Measurements from ENCODE around the gene RNLS. TPM values are rescaled to one million over a fixed set of nuclear protein-coding genes. Genes with fewer than 3 reads are reported as not detected.

Gene RNLS
- total and polyA plus RNA-seq, 2 of the 8 experiments (the other 6 are each of a cell fraction or from before 2014, with no cell fraction given), result 7.5 to 12.7 TPM

DNA sequence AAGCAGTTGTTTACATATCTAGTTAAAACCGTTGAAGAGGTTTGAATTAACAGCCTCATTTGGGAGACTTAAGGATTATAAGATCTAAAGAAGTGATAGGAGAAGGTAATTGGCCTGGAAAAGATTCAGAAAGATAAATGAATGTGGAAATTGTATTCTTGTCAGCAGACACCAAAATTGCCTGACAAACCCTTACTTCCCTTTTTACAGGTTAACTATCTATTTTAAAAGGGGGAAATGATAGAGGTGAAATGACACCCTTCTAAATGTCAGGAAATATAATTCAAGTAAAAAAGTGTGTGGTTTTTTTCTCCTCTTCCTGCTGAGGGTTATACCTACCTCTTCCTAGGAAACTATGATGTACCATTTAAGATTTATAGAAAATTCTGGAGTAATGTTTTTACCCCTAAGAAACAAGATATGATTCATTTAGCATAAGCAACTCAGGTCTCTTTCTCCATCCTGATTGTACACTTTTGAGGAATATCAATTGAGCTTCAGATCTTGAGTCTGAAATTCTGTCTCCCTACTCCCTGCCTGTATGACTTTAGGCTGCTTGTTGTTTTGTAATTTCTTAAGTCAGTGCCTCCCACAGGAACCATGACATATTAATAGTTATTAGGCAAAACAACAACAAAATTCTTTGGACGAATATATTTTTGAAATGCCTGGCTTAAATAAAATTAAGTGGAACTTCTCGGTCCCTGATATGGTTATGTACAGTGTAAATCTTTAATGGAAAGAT lies 250.4 kb downstream of the RNLS start:
- Histone ChIP-seq H3K27me3 (replicated peaks in 1 of 4; ENCODE audit: control insufficient read depth in 3 of 4, extremely low read depth in 1 of 4, insufficient read depth in 3 of 4, low read length in 3 of 4) (no peaks in the 10 kb centered on the region), H3K27ac (ENCODE audit: low read depth, low read length) (no peak overlapping the region), H3K23me2 (ENCODE audit: low read depth, low read length) (no peaks in the 10 kb centered on the region), H3K14ac (ENCODE audit: insufficient read length) (no peak overlapping the region), H4K8ac (ENCODE audit: extremely low read depth, insufficient read depth, low read length) (no peak overlapping the region), H3K56ac (replicated peaks; ENCODE audit: insufficient read length, low read depth, low read length) (no peak overlapping the region), H3K4ac (replicated peaks; ENCODE audit: insufficient read length, low read depth, low read length) (no peak overlapping the region), H2BK20ac (ENCODE audit: low read length) (no peak overlapping the region), H2BK120ac (replicated peaks; ENCODE audit: low read depth, low read length) (no peak overlapping the region), H2AK5ac (ENCODE audit: low read depth, low read length) (no peak overlapping the region), H3K18ac (ENCODE audit: extremely low read depth, low read length) (no peak overlapping the region), H2AFZ (ENCODE audit: low read length) (no peak overlapping the region), H3K23ac (ENCODE audit: insufficient read length) (no peak overlapping the region), H4K20me1 (replicated peaks in 1 of 2; ENCODE audit: control insufficient read depth in 1 of 2, insufficient read depth in 2 of 2, low read length in 2 of 2) (no peaks in the 10 kb centered on the region), H2BK12ac (ENCODE audit: low read depth, low read length) (no peak overlapping the region), H3K9ac (replicated peaks in 1 of 4; ENCODE audit: extremely low read depth in 1 of 4, low read depth in 3 of 4, low read length in 3 of 4) (no peak overlapping the region), H3K4me2 (ENCODE audit: insufficient read depth in 1 of 2, low read depth in 2 of 2, low read length in 2 of 2) (no peak overlapping the region), H3K4me3 (ENCODE audit: extremely low read depth in 1 of 4, insufficient read depth in 2 of 4, low read depth in 3 of 4, low read length in 4 of 4) (no peak overlapping the region), H3K36me3 (ENCODE audit: control insufficient read depth in 2 of 4, insufficient read depth in 4 of 4, low read length in 3 of 4) (no peaks in the 10 kb centered on the region), H3K79me2 (ENCODE audit: control insufficient read depth in 1 of 2, insufficient read depth in 2 of 2, low read length in 2 of 2) (no peaks in the 10 kb centered on the region), H3K79me1 (ENCODE audit: low read depth, low read length) (no peaks in the 10 kb centered on the region), H2BK15ac (ENCODE audit: low read length) (no peak overlapping the region), H2BK5ac (ENCODE audit: low read depth, low read length) (no peak overlapping the region), H4K5ac (ENCODE audit: insufficient read length, low read depth, low read length) (no peak overlapping the region), H3K4me1 (replicated peaks in 1 of 4; ENCODE audit: control insufficient read depth in 3 of 4, insufficient read depth in 4 of 4, low read length in 3 of 4) (peaks cover 0 to 4% (median 0%) of the 10 kb centered on the region in 4 experiments; a peak in 1 of 7 replicates), H4K91ac (replicated peaks; ENCODE audit: insufficient read length, low read length) (no peak overlapping the region), H3K9me3 (ENCODE audit: insufficient read depth in 2 of 2, low read depth in 1 of 2, low read length in 1 of 2) (no peaks in the 10 kb centered on the region)
- DNase-seq (ENCODE audit: low read depth in 1 of 2, low spot score in 2 of 2) (no peak), FAIRE-seq (no peak)
- TF ChIP-seq JUN (IDR thresholded peaks at IDR 0.05; ENCODE audit: low read depth, low read length) (no peak), KDM4A (IDR thresholded peaks at IDR 0.05; ENCODE audit: low read depth, low read length, severe bottlenecking) (no peak), MAFK (IDR thresholded peaks at IDR 0.05; ENCODE audit: low read depth, low read length) (no peak), HDAC2 (IDR thresholded peaks at IDR 0.05; ENCODE audit: borderline replicate concordance in 1 of 2, low read depth in 2 of 2, low read length in 2 of 2) (no peak)
- ChIA-PET POLR2A (ENCODE audit: partially characterized antibody) (no interaction called here), CTCF (ENCODE audit: partially characterized antibody) (no interaction called here)
- WGBS, 2 experiments (ENCODE audit: extremely low coverage in 1 of 2, insufficient coverage in 1 of 2, insufficient read length in 1 of 2, insufficient replicate concordance in 2 of 2, low coverage in 1 of 2, low lambda C conversion rate in 2 of 2, missing lambda C conversion rate in 1 of 2), result 86% methylated on average over 3 of the region's 3 CpGs; no CpG with 5 or more reads in 1 of the 2 experiments
